Dendritic cell treated with granulocyte-macrophage colony-stimulating factor and Interleukin-4, amounts not matched to agents 40 ng/mL and 50 ng/mL, for 4 days (primary cell): ENCODE data around the gene CARNS1.
A peak's percentile ranks its signal among the peaks of the same experiment; 100 is the strongest.

ENCODE experiments used
- H3K27ac Mint-ChIP-seq: one replicate; pipeline ENCODE4 v1.8.0; 2022; ENCODE audit warnings: mild to moderate bottlenecking, mixed read lengths
- H3K27me3 Mint-ChIP-seq: one replicate; pipeline ENCODE4 v1.8.0; 2022; ENCODE audit warnings: mild to moderate bottlenecking, mixed read lengths
- H3K36me3 Mint-ChIP-seq: one replicate; pipeline ENCODE4 v1.8.0; 2022; ENCODE audit warnings: low read depth, mixed read lengths
- H3K4me1 Mint-ChIP-seq: one replicate; pipeline ENCODE4 v1.8.0; 2022; ENCODE audit warnings: low read depth, mixed read lengths
- H3K4me3 Mint-ChIP-seq: one replicate; pipeline ENCODE4 v1.8.0; 2022; ENCODE audit warnings: mild to moderate bottlenecking, moderate library complexity, mixed read lengths
- H3K9me3 Mint-ChIP-seq: one replicate; pipeline ENCODE4 v1.8.0; 2022; ENCODE audit warnings: mixed read lengths
- intact Hi-C: fragments of 100-400 bp; cut with micrococcal nuclease; formaldehyde crosslinking; loops from one replicate; pipeline ENCODE4 v1.15.0; 2022

CARNS1 gene

DNA sequence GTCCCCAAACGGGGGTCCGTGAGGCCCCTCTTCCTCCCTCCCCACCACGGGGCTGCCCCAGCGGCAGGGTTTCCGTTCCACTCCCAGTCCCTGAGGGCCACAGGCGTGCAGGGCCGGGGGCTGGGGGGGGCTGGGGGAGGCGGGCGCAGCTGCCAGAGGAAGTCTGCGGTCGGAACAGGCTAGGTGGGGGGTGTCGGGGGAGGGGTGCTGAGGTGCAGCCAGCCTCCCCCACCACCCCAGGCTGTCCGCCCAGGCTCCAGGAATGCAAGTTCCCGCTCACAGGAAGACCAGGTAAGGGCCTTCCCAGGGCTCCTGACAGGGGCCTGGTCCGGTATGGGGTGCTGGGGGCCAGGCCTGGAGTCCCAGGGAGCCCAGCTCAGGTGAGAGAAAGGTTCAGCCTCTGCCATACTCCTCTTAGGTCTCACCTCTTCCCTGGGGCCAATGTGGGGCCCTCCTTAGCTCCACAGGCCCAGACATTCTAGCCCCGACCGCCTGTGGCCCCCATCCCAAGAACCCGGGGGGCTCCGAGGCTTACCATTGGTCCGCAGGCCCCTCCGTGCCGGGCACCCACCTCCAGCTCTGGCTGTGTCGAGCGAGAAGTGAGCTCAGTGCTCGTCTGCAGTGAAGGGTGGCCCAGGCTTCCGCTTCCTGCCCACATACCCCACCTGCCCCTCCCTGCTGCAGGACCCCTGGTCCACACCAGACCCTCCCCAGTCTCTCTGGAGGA lies 21.8 kb downstream of the CARNS1 start, which contains the start of gene PTPRCAP:
Gene PTPRCAP (minus strand): TSS at position 601 of the 727 bp plus-strand sequence. CDS start 63 bp downstream, at position 538.
- H3K27ac Mint-ChIP-seq = no peak within 1 kb of the TSS
- H3K27me3 Mint-ChIP-seq = no peaks in the 10 kb centered on the region
- peaks cover 62% of the 10 kb centered on the region for H3K4me1 Mint-ChIP-seq
- H3K36me3 Mint-ChIP-seq = peaks cover 98% of the 10 kb centered on the region
- H3K4me3 Mint-ChIP-seq = no peak within 1 kb of the TSS
- intact Hi-C loops = loop anchor here (5.0 kb wide), 1 partner anchor 70 kb away; the partner anchor contains the start of genes CDK2AP2 and PITPNM1
- no peaks in the 10 kb centered on the region for H3K9me3 Mint-ChIP-seq

DNA sequence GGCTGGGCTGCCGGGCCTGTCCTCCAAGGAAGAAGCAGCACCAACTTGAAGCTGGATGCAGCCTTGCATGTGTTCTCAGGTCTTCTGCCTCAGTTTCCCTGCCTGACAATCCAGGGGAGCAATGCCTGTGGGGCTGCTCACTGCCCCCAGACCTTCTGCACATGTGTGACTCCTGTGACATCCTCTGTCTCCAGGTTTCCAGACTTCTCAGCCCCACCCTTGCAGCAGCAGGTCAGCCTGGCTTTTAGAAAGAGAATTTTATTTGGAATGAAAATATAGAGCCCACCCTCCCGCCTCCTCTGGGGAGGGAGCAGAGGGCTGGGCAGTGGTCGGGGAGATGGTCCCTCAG lies 22.3 kb downstream of the CARNS1 start:
- Mint-ChIP-seq H3K27me3 (no peaks in the 10 kb centered on the region), H3K36me3 (peaks cover 98% of the 10 kb centered on the region), H3K4me1 (peaks cover 67% of the 10 kb centered on the region), H3K9me3 (no peaks in the 10 kb centered on the region), H3K4me3 (no peak overlapping the region), H3K27ac (no peak overlapping the region)
- intact Hi-C loops = loop anchor here (5.0 kb wide), 1 partner anchor 70 kb away; the partner anchor contains the start of genes CDK2AP2 and PITPNM1

DNA sequence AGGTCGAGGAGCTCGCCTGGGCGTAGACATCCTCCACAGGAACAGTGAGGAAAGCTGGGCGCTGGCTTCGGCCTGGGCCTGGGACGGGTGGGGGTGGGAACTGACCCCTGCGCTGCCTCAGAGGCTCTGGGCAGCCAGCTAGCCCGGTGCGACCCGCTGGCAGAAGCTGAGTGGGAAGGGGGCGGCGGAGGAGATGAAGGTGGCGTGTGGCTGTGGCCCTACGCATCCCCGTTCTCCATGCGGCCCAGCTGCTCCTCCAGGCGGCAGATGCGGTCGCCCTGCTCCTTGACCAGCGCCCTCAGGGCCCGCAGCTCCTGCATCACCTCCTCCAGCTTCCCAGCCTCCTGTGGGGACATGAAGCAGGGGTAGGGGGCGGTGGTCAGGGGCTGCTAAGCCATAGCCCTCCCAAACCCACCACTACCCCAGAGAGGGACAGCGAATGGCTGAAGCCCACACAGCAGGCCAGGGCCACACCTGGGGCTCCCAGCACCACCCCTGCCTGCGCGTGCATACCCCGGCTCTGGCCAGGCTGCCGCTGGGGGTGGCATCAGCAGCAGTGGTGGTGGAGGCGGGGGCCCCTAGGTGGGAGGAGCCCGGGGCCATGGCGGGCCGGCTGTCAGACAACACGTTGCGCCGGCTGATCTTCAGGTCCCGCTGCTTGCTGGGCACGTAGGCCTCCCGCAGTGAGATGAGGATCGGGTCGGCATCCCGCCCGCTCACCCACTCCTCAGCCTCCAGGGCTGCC lies 22.9 kb downstream of the CARNS1 start:
- Mint-ChIP-seq H3K27ac (peak overlapping the region; percentile 60), H3K27me3 (no peaks in the 10 kb centered on the region), H3K36me3 (peaks cover 95% of the 10 kb centered on the region), H3K9me3 (no peaks in the 10 kb centered on the region), H3K4me3 (no peak overlapping the region), H3K4me1 (peaks cover 70% of the 10 kb centered on the region)
- intact Hi-C loops = loop anchor here (5.0 kb wide), 1 partner anchor 69 kb away; the partner anchor contains the start of genes CDK2AP2 and PITPNM1

DNA sequence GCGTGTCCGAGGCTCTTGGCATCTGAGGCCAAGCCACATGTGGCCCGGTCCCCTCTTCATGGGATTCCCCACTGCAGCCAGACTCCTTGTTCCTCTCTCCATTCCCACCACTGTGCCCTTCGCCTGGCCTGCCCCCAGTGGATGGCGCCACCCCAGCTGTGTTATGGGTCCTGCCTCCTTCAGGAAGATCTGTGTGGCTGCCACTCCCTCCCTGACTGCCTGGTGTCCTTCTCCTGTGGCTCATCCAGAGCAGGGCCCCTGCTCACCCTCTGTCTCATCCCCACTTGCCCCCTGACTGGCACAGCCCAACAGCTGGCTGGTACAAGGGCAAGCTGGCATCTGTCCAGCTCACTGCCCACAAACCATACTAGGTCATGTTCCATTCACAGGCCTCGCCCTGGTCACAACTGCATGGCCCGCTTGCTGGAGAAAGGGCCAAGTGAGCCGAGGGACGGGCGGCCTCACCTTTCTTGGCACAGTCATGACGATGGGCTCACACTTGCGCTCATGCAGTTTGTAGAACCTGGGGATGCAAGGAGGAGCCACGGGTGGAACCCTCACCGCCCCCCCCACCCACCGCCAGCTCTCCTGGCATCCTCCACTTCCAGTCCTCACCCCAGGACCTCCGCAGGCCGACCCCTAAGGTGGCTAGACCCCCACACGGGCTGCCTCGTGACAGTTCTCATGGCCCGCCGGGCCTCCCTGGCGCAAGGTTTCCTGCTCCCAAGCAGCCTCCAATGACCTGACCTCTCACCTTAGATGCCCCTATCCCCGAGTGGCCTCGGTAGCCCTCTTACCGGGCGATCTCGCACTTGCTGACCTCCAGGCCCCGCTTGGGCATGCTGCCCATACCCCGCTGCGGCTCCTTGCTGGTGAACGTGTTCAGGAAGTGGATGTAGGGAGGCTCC lies 24.1 kb downstream of the CARNS1 start:
- peaks cover 74% of the 10 kb centered on the region for H3K4me1 Mint-ChIP-seq
- no peaks in the 10 kb centered on the region for H3K9me3 Mint-ChIP-seq
- H3K36me3 Mint-ChIP-seq = peaks cover 83% of the 10 kb centered on the region
- no peaks in the 10 kb centered on the region for H3K27me3 Mint-ChIP-seq
- H3K27ac Mint-ChIP-seq = peak overlapping the region; percentile 60
- peak overlapping the region; percentile 30 for H3K4me3 Mint-ChIP-seq
- intact Hi-C loops = loop anchor here (5.0 kb wide), 1 partner anchor 68 kb away; the partner anchor contains the start of genes CDK2AP2 and PITPNM1

DNA sequence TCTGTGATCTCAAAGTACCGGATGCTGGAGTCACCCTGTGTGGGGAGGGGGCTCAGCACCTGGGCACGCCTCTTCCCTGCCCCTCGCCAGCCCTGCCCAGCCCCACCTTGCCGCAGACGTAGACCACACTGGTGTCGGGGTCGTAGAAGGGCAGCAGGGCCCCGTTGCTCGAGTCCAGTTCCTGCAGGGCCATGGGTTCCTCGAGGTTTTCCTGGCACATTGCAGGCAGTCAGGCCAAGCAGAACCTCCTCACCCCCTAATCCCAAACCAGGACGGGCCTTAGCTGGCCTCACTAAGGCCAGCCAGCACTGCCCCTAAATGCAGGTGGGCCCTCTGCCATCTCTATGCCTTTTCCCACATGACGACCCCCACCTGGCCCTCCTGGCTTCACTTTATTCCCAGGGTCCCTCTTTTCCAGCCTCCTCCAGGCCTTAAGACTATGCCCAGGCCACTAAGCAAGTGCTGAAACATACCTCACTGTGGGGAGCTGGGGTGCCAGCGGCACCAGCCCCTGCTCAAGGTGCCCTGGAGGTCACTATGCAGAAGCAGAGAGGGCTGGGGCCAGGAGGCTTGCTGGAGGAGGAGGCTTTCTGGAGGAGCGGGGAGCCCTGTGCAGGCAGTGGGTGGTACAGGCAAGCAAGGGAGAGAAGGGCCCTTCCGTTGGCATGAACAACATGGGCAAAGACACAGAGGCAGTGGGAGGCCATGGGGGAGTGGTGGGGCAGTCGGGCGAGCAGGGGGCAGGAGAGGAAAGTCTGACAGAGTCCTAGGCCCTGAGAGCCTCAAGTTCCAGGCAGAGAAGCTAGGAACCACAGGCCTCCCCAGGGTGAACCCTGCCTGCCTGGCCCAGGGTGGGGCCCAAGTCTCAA lies 25.0 kb downstream of the CARNS1 start:
- H3K9me3 Mint-ChIP-seq = no peaks in the 10 kb centered on the region
- intact Hi-C loops = no loop called here
- peak overlapping the region; percentile 60 for H3K27ac Mint-ChIP-seq
- H3K4me1 Mint-ChIP-seq = peaks cover 78% of the 10 kb centered on the region
- H3K36me3 Mint-ChIP-seq = peaks cover 74% of the 10 kb centered on the region
- peak overlapping the region; percentile 10 for H3K4me3 Mint-ChIP-seq
- no peaks in the 10 kb centered on the region for H3K27me3 Mint-ChIP-seq

DNA sequence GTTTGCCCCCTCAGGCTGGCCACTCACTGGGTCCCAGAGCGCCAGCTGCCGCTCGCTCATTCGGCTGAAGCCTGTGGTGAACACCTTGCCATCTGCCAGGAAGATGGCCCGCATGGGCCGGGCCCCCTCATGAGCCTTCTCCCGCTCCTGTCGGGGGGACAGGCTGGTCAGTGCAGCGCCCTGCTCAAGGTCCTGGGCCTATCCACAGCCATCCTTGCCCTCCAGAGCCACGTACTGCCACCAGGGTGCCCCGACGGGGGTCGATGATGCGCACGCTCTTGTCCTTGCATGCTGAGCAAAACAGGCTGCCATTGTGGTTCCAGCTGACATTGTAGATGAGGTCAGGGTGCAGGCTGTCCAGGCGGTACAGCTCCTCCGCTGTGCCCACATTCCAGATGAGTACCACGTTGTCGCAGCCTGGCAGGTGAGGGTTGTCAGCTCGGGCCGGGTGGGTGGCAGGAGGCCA lies 25.7 kb downstream of the CARNS1 start:
- intact Hi-C loops = no loop called here
- peak overlapping the region; percentile 60 for H3K27ac Mint-ChIP-seq
- no peak overlapping the region for H3K4me3 Mint-ChIP-seq

DNA sequence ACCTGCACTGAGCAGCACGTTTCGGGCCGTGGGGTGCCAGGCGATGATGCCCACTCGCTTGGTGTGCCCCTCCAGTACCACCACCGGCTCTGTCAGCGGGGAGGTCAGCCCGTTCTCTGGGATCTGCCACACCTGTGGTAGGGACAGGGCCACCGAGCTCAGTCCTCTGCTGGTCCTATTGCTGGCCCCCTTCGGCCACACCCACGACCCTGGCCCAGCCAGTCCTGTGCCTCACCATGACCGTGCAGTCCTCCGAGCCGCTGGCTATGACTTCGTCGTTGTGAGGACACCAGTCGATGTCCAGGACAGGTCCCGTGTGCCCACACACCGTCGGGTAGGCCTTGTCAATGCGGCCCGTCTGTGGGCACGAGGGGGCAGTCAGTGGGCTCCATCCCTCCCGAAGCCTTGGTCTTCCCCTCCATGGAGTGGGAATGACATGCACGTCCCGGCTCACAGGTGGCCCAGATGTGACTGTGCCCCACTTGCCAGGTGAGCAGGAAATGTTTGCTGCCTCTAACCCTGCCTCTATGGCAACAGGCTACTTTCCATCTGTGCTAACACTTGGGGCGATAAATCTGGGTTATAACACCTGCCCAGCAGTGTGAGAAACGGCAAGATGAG lies 26.4 kb downstream of the CARNS1 start:
- H3K4me3 Mint-ChIP-seq = peak overlapping the region; percentile 89
- peaks cover 70% of the 10 kb centered on the region for H3K4me1 Mint-ChIP-seq
- H3K27me3 Mint-ChIP-seq = no peaks in the 10 kb centered on the region
- H3K9me3 Mint-ChIP-seq = no peaks in the 10 kb centered on the region
- peak overlapping the region; percentile 91 for H3K27ac Mint-ChIP-seq
- intact Hi-C loops = loop anchor here (2.0 kb wide), 1 partner anchor 27 kb away; the partner anchor contains the start of gene TMEM134
- H3K36me3 Mint-ChIP-seq = peaks cover 60% of the 10 kb centered on the region

More for the DNA sequence above, 25.7 kb downstream of the CARNS1 start:
- no peaks in the 10 kb centered on the region for H3K27me3 Mint-ChIP-seq
- H3K4me1 Mint-ChIP-seq = peaks cover 75% of the 10 kb centered on the region
- H3K36me3 Mint-ChIP-seq = peaks cover 67% of the 10 kb centered on the region
- H3K9me3 Mint-ChIP-seq = no peaks in the 10 kb centered on the region

DNA sequence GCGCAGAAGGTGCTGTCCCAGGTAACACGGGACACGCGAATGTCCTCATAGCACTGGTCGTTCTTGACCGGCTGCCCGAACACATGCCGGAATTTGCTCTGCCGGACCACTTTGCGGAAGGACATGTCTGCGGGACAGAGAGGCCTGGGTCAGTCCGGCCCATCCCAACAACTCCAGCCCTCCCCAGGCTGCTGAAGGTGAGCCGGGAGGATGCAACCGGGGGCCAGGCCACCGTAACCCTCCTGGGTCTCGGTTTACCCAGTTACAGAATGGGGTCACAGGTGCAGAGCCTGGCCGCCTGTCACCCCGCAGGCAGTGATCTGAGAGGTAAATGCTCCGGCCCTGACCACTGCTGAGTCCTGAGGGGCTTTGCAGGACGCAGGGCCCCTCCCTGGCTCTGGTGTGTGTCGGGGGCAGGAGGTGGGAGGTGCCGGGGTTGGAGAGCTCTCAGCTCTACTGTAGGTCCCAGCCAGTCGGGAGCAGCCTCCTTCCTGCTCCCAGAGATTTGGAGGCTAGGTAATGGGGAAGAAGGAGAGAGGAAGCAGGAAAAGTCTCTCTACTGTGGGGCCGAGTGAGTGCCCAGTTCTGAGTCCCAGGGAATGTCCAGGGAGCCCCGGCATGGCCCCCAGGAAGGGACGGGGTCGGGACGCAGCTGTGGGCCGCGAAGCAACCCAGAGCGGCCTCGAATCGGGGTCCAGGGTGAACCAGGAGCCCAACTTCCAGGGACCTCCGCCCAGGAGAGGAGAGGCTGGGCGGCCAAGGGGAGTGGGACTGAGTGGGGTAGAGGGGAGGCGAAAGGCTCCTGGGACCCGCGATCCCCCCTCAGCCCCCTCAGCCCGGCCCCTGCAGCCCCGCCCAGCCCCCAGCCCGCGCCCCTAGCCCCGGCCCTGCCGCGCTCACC lies 27.3 kb downstream of the CARNS1 start:
- no peaks in the 10 kb centered on the region for H3K9me3 Mint-ChIP-seq
- peaks cover 53% of the 10 kb centered on the region for H3K36me3 Mint-ChIP-seq
- peaks cover 2% of the 10 kb centered on the region for H3K27me3 Mint-ChIP-seq
- H3K4me1 Mint-ChIP-seq = peaks cover 70% of the 10 kb centered on the region
- intact Hi-C loops = loop anchor here (1.0 to 2.0 kb wide), 2 partner anchors 26 to 41 kb away; partner anchors contain the start of genes AIP and TMEM134
- peak overlapping the region; percentile 89 for H3K4me3 Mint-ChIP-seq
- peak overlapping the region; percentile 91 for H3K27ac Mint-ChIP-seq

DNA sequence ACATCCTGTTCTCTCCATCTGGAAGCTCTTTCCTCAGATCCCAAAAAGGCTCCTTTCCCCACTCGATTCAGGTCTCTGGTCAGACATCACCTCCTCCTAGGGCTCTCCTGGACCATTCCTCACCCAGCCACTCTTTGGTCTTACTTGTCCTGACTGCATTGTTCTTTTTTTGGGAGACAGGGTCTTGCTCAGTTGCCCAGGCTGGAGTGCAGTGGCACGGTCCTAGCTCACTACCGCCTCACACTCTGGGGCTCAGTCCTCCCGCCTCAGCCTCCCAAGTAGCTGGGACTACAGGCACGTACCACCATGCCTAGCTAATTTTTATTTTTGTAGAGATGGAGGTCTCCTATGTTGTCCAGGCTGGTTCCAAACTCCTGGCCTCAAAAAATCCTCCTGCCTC lies 30.0 kb downstream of the CARNS1 start:
- intact Hi-C loops = no loop called here
- Mint-ChIP-seq H3K27ac (peak overlapping the region; percentile 91), H3K4me3 (no peak overlapping the region), H3K4me1 (peaks cover 73% of the 10 kb centered on the region), H3K36me3 (peaks cover 26% of the 10 kb centered on the region), H3K9me3 (no peaks in the 10 kb centered on the region), H3K27me3 (peaks cover 2% of the 10 kb centered on the region)

DNA sequence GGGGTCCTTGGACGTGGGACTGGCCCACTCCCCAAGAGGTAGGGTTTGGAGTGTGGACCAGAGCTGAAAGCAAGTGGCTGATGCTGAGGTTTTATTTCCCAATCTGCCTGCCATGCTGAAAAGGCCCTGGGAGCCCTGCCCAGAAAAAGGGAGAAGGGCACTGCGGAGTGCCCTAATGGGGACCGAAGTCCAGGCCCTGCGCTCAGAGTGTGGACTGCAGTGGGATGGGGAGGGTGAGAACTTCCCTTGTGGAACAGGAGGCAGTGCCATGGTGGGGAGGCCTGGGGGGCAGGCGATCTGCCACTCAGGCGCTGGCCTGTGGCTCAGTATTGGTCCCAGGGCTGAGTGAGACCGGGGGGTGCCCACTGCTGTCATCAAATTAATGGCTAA lies 32.7 kb downstream of the CARNS1 start:
- intact Hi-C loops = no loop called here
- H3K36me3 Mint-ChIP-seq = no peaks in the 10 kb centered on the region
- no peak overlapping the region for H3K4me3 Mint-ChIP-seq
- peak overlapping the region; percentile 57 for H3K27ac Mint-ChIP-seq
- no peaks in the 10 kb centered on the region for H3K9me3 Mint-ChIP-seq
- peaks cover 2% of the 10 kb centered on the region for H3K27me3 Mint-ChIP-seq
- peaks cover 70% of the 10 kb centered on the region for H3K4me1 Mint-ChIP-seq

DNA sequence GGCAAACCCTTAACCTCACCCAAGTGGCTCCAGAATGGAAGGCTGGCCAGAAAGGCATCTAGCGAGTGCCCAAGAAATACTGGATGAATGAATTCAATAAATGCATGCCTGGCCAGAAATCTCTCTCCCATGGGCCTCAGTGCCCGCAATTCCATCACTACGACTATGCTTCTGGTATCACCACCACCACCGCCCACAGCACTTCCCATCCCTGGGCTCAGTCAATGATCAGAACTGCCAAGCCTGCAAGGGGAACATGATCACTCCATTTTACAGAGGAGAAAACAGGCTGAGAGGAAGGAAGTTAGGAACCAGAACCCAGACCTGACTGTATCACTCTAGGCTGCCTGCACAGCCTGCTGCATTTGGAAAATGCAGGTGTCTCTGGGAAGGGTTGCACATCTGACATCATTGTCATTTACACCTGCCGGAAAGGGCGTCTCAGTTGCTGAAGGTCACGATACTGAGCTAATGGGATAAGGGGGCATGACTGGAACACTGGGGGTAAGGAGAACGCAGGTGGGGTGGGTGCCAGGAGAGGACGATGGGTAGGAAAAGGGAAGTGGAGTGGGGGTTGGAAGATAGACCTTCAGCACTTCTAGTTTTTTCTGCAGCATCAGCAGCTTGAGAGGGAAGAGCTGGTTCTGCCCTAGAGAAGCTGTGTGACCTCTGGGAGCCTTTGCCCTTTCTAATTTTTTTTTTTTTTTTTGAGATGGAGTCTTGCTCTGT lies 33.8 kb downstream of the CARNS1 start:
- H3K4me3 Mint-ChIP-seq = peak overlapping the region; percentile 37
- no peaks in the 10 kb centered on the region for H3K36me3 Mint-ChIP-seq
- H3K27me3 Mint-ChIP-seq = peaks cover 2% of the 10 kb centered on the region
- peak overlapping the region; percentile 87 for H3K27ac Mint-ChIP-seq
- peaks cover 69% of the 10 kb centered on the region for H3K4me1 Mint-ChIP-seq
- no peaks in the 10 kb centered on the region for H3K9me3 Mint-ChIP-seq
- intact Hi-C loops = no loop called here
